GM13976 (cell line): Measurements from ENCODE around the gene COX7A2L.
A peak's percentile ranks its signal among the peaks of the same experiment; 100 is the strongest.

ENCODE experiments used
- DNase-seq: peaks from one replicate; pipeline ENCODE4 v3.0.0; 2012; ENCODE audit warnings: low spot score
- CTCF ChIP-seq: IDR thresholded peaks from 2 replicates; pipeline ENCODE4 v1.5.1; 2012; ENCODE audit warnings: borderline replicate concordance, mild to moderate bottlenecking; ENCODE audit not compliant: insufficient read depth; ENCODE audit errors: extremely low read depth, missing control alignments, control extremely low read depth
- in situ Hi-C: fragments of 300-500 bp; cut with MboI; formaldehyde crosslinking; loops from one replicate; pipeline ENCODE4 v1.12.0; 2022; ENCODE audit warnings: low sequenced_read_pairs, mixed read lengths, inconsistent platforms; ENCODE audit not compliant: unreplicated experiment

Gene COX7A2L

GRCh38 chr2:42329736-42330135, 31.3 kb downstream of the COX7A2L start:
- in situ Hi-C loops, result loop anchor here (10.0 kb wide), 1 partner anchor 235 kb away; no protein-coding TSS in a partner anchor
- TF ChIP-seq CTCF, result no peak
- DNase-seq, result no peak

- no peak for DNase-seq
- TF ChIP-seq CTCF, result no peak
- in situ Hi-C loops, result loop anchor here (10.0 kb wide), 1 partner anchor 234 kb away; no protein-coding TSS in a partner anchor
Measured at GRCh38 chr2:42328923-42329322, 32.1 kb downstream of the COX7A2L start.

- TF ChIP-seq CTCF, result peak; percentile 14
- in situ Hi-C loops, result loop anchor here (10.0 kb wide), 1 partner anchor 233 kb away; no protein-coding TSS in a partner anchor
- no peak for DNase-seq
Measured at GRCh38 chr2:42328148-42328833, 32.7 kb downstream of the COX7A2L start.

- TF ChIP-seq CTCF, result no peak
- in situ Hi-C loops, result loop anchor here (10.0 kb wide), 1 partner anchor 232 kb away; no protein-coding TSS in a partner anchor
- no peak for DNase-seq
Measured at GRCh38 chr2:42327125-42327524, 33.9 kb downstream of the COX7A2L start.

- in situ Hi-C loops, result loop anchor here (10.0 kb wide), 1 partner anchor 231 kb away; no protein-coding TSS in a partner anchor
- DNase-seq, result no peak
- TF ChIP-seq CTCF, result no peak
Measured at GRCh38 chr2:42325609-42326008, 35.4 kb downstream of the COX7A2L start.

GRCh38 chr2:42324949-42325348, 36.1 kb downstream of the COX7A2L start:
- no peak for TF ChIP-seq CTCF
- DNase-seq, result no peak
- in situ Hi-C loops, result loop anchor here (10.0 kb wide), 1 partner anchor 230 kb away; no protein-coding TSS in a partner anchor
